IPS-20b (cell line): ENCODE results near the gene MERTK.
"Not testable (repeated sequence)": the region's sequence is repeated elsewhere in the genome, so short reads cannot be mapped to it uniquely, and the experiment has no call there.

Experiments
- H3K27ac ChIP-seq: one replicate; pipeline ENCODE4 v1.5.1; 2013; ENCODE audit warnings: low read length
- H3K27me3 ChIP-seq: 2 replicates; pipeline ENCODE4 v1.6.1; 2013; ENCODE audit warnings: mild to moderate bottlenecking, low read length, inconsistent platforms; ENCODE audit not compliant: insufficient read depth
- H3K36me3 ChIP-seq: 2 replicates; pipeline ENCODE4 v1.6.1; 2013; ENCODE audit warnings: low read depth, mild to moderate bottlenecking, inconsistent platforms, low read length, moderate library complexity; ENCODE audit not compliant: insufficient read depth
- H3K4me1 ChIP-seq: 2 replicates; pipeline ENCODE4 v1.6.1; 2013; ENCODE audit warnings: mild to moderate bottlenecking, control low read depth, inconsistent platforms, low read length, moderate library complexity; ENCODE audit not compliant: insufficient read depth
- H3K4me3 ChIP-seq: 2 replicates; pipeline ENCODE4 v1.5.1; 2013; ENCODE audit warnings: mild to moderate bottlenecking, low read length, inconsistent platforms
- H3K9ac ChIP-seq: 2 replicates; pipeline ENCODE4 v1.6.1; 2013; ENCODE audit warnings: low read depth, mild to moderate bottlenecking, inconsistent platforms, low read length, moderate library complexity
- H3K9me3 ChIP-seq: 2 replicates; pipeline ENCODE4 v1.6.1; 2013; ENCODE audit warnings: mild to moderate bottlenecking, low read depth, low read length, inconsistent platforms; ENCODE audit not compliant: insufficient read depth

Gene MERTK

GRCh38 chr2:111932841-111933291 is 34.5 kb downstream of the MERTK start:
- Histone ChIP-seq H3K27me3 (no peaks in the 10 kb centered on the region), H3K9me3 (no peaks in the 10 kb centered on the region), H3K4me3 (no peak overlapping the region), H3K4me1 (no peaks in the 10 kb centered on the region), H3K27ac (no peak overlapping the region), H3K36me3 (peaks cover 13% of the 10 kb centered on the region), H3K9ac (no peak overlapping the region)

- H3K27me3 ChIP-seq, H3K4me1 ChIP-seq, H3K9ac ChIP-seq, H3K4me3 ChIP-seq, H3K9me3 ChIP-seq, H3K27ac ChIP-seq: not testable (repeated sequence)
- peaks cover 11% of the 10 kb centered on the region for H3K36me3 ChIP-seq
These were observed 35.5 kb downstream of the MERTK start for GRCh38 chr2:111933900-111934299.

GRCh38 chr2:111936881-111937280 is 38.5 kb downstream of the MERTK start:
- Histone ChIP-seq H3K27me3 (no peaks in the 10 kb centered on the region), H3K4me1 (no peaks in the 10 kb centered on the region), H3K4me3 (no peak overlapping the region), H3K27ac (no peak overlapping the region), H3K9ac (no peak overlapping the region), H3K9me3 (no peaks in the 10 kb centered on the region), H3K36me3 (no peaks in the 10 kb centered on the region)

DNA sequence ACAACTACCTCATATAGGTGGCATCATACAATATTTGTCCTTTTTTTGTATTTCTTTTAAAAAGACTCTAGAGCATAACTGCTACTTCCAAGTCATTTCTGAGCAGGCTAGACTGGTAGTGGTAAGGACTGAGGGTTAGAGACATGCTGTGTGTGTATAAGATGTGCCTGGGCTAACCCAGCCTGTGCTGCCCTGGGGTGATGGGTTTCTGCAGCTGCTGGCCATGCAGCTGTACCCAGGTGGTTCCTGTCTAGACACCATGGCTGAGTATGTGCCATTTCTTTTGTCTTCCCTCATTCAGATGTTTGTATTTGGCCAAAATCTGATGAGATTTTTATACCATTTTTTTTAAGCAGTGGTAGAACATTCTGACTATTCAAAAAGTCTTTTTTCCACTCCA is 40.0 kb downstream of the MERTK start:
- Histone ChIP-seq H3K9me3 (no peaks in the 10 kb centered on the region), H3K9ac (no peak overlapping the region), H3K4me1 (no peaks in the 10 kb centered on the region), H3K4me3 (no peak overlapping the region), H3K27ac (no peak overlapping the region), H3K27me3 (no peaks in the 10 kb centered on the region), H3K36me3 (no peaks in the 10 kb centered on the region)

GRCh38 chr2:111940333-111941196 is 42.2 kb downstream of the MERTK start:
- no peaks in the 10 kb centered on the region for H3K4me1 ChIP-seq
- H3K4me3 ChIP-seq, result no peak overlapping the region
- no peaks in the 10 kb centered on the region for H3K9me3 ChIP-seq
- no peak overlapping the region for H3K9ac ChIP-seq
- H3K36me3 ChIP-seq, result no peaks in the 10 kb centered on the region
- no peaks in the 10 kb centered on the region for H3K27me3 ChIP-seq
- no peak overlapping the region for H3K27ac ChIP-seq

DNA sequence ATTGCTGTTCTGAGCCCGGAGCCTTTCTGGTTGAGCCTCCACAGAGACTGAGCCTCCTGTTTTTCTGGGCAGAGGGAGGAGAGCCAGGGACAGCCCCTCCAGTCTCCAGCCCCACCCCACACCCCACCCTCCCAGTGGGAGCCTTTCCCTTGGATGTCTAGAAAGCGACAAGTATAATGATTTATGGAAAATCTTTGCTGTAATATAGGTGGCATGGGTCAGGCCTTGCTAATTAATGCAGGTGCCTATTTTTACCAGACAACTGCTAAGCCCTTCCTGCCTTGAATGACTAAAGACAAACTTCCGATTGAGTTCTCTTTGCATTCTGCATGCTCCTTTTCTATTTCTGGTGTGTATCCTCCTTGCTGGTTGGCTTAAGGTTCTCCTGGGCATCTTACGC is 43.1 kb downstream of the MERTK start:
- Histone ChIP-seq H3K9me3 (no peaks in the 10 kb centered on the region), H3K4me3 (no peak overlapping the region), H3K36me3 (no peaks in the 10 kb centered on the region), H3K27ac (no peak overlapping the region), H3K27me3 (no peaks in the 10 kb centered on the region), H3K4me1 (no peaks in the 10 kb centered on the region), H3K9ac (no peak overlapping the region)

GRCh38 chr2:111944531-111945210 is 46.3 kb downstream of the MERTK start:
- Histone ChIP-seq H3K27ac (no peak overlapping the region), H3K9me3 (no peaks in the 10 kb centered on the region), H3K9ac (no peak overlapping the region), H3K27me3 (no peaks in the 10 kb centered on the region), H3K4me1 (no peaks in the 10 kb centered on the region), H3K36me3 (peaks cover 6% of the 10 kb centered on the region), H3K4me3 (no peak overlapping the region)

DNA sequence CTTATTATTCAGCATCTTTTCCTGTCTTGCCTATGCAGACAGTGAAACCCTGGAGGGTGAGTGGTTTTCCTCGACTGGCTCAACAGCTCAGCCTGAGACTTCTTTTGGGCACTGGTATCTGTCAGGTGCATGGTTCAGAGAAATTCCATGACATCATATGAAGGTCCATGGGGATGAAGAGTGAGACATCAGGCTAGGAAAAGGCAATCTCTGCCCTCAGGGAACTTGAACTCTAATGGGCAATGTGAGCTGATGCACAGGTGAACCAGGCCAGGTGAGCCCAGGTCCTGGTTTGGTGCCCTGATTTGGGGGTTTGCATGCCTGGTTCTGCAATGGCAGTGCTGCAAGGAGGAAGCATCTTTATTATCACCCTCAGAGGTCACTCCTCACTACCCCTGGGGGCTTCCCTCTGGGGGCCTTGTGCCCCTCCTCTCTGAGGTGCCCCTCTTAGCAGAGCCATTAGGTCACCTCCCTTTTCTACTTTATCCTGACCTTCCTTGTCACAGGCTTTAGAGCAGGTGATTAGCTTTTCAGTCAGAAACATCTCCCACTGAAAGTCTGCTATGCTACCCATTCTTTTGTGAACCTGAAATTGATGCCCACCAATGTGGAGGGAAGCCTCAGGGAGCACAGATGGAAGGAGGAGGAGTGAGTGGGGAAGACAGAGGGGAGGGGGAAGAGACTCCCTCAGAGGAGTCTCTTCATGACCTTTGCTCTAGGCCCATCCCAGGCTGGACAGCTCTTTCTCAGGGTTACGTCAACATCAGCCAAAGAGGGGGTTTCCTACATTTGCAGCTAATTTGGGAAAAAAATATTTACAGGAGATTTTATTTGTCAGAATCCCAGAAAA is 47.3 kb downstream of the MERTK start:
- no peak overlapping the region for H3K27ac ChIP-seq
- H3K27me3 ChIP-seq, result no peaks in the 10 kb centered on the region
- H3K9me3 ChIP-seq, result no peaks in the 10 kb centered on the region
- H3K4me3 ChIP-seq, result no peak overlapping the region
- no peaks in the 10 kb centered on the region for H3K4me1 ChIP-seq
- peaks cover 6% of the 10 kb centered on the region for H3K36me3 ChIP-seq
- no peak overlapping the region for H3K9ac ChIP-seq

- Histone ChIP-seq H3K9me3 (no peaks in the 10 kb centered on the region), H3K4me1 (no peaks in the 10 kb centered on the region), H3K9ac (0 out of 2 replicates have a peak overlapping the region, but pooled peaks have one; percentile 34), H3K4me3 (no peak overlapping the region), H3K27ac (no peak overlapping the region), H3K27me3 (no peaks in the 10 kb centered on the region), H3K36me3 (peaks cover 6% of the 10 kb centered on the region)
These were observed 48.1 kb downstream of the MERTK start for GRCh38 chr2:111946294-111947114.

DNA sequence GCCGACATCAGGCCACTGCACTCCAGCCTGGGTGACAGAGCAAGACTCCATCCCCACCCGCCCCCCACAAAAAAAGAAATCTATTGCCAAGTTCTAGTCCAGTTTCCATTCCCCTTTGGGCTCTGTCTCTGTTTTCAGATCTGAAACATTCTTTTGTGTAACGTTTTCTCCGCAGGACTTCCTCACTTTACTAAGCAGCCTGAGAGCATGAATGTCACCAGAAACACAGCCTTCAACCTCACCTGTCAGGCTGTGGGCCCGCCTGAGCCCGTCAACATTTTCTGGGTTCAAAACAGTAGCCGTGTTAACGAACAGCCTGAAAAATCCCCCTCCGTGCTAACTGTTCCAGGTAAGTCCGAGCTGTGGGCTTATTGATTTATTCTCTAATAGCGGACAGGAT is 48.8 kb downstream of the MERTK start:
- H3K9me3 ChIP-seq, result no peaks in the 10 kb centered on the region
- H3K27ac ChIP-seq, result no peak overlapping the region
- no peaks in the 10 kb centered on the region for H3K4me1 ChIP-seq
- H3K9ac ChIP-seq, result no peak overlapping the region
- H3K4me3 ChIP-seq, result no peak overlapping the region
- H3K36me3 ChIP-seq, result peaks cover 6% of the 10 kb centered on the region
- H3K27me3 ChIP-seq, result no peaks in the 10 kb centered on the region

GRCh38 chr2:111948832-111949231 is 50.4 kb downstream of the MERTK start:
- Histone ChIP-seq H3K9ac (no peak overlapping the region), H3K27me3 (no peaks in the 10 kb centered on the region), H3K9me3 (no peaks in the 10 kb centered on the region), H3K36me3 (peaks cover 6% of the 10 kb centered on the region), H3K27ac (no peak overlapping the region), H3K4me3 (no peak overlapping the region), H3K4me1 (no peaks in the 10 kb centered on the region)
